GM19043 (cell line): ENCODE measurements around the gene GATD1.

Experiments used
- ATAC-seq: cut with Tn5 transposase; IDR thresholded peaks from one replicate; pipeline ENCODE4 v1.9.1; 2021; ENCODE audit warnings: low read depth; ENCODE audit not compliant: unreplicated experiment

Gene GATD1

DNA sequence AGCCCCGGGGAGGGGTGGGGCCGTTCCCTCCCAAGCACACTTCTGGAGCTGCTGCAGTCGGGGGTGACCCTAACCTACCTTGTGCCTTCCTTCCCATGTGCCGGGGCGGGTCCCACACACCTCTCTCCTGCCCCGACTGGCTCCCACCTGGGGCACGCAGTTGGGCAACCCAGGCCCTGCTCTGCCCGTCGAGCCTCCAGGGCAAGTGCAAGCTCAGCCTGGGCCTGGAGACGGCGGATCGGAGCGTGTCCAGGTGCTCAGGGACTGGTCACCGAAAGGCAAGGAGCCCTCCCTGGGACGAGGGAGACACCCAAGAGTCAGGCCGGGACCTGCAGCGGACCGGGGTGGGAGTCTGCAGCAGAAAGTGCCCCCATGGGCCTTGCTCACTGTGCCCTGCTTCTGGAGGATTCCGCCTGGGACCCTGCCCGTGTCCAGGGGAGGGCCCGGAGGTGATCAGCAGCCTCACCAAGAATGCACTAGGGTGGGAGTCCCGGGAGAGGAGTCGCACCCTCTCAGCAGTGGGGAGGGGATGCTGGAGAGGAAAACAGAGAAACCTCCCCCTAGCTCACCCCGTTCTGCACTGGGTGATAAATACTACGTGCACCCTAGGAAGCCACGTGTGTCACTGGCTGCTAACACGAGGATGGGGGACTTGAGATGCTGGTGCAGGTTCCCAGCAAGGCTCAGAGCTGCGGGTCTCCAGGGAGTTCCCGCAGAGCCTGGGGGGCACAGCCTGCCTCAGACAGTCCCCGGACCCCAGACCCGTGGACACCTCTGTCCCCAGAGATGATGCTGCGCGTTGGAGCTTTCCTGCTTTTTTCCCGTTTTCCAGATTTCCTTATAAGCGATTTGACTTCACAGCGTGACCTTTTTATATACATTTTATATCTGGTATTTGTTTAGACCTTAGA, 5.2 kb upstream of the GATD1 start:
- ATAC-seq, result no peak

DNA sequence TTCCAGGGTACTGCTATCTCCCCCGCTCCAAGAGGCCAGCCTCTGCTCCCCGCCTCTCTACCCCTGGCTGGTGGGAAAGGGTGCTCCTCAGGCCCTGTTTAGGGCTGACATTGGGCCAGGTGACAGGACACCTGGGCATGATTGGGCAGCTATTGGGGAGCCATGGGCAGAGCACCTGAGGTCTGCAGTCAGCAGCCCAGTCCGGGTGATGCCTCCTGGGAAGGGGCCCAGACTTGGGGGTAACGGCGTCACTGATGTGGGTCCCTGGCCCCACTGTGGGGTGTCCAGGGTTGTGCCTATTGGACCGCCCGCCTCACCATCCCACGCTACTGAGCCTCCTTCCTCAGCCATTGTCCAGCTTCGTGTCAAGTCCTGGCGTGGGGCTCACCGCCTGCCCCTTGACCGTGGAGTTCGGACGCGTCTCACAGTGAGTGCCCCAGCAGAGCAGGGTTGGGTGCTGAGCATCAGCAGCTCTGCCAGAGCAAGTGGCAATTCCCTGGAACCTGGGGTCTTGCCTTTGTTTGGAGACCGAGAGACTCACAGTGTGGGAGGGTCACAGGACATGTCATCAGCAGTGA, 2.8 kb upstream of the GATD1 start:
- no peak for ATAC-seq

DNA sequence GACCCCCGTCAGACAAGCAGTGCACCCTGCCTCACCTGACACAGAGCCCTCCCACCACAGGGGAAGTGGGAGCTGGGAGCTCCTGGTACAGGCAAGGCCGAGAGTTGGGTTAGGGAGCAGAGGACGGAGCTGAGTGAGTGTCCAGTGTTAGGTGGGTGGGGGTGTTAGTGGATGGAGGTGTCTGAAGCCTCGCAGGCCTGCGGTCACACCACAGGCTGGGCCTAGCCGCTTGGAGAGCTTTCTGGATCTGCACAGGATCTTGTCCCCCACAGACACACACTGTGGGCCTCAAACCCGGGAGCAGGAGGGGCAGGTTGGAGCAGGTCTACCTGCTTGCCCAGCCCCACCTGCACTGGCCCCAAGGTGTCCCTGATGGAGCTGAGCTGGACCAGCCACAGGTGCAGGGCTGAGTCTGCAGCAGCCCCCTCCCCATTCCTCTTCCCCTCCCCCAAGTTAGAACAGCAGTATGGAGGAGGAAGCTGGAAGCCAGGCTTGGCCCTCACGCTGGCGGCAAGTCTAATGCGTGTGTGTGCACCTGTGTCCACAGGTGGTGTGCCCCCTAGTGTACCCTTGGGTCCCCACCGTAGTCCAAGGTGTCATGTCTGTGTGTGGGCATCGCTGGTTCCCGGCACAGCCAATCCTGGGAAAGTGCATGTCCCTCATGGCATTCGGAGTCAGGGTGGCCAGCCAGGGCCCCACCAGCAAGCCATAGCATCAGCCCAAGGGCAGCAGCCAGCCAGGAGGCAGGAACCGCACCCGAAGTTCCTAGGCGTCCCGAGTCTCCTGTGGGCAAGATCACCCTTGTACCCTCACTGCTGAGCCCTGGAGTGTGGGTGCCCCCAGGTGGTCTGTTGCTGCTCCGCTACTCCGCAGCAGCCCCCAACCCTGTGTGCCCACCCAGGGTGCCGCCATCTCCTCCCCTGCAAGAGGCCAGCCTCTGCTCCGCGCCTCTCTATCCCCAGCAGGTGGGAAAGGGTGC, 2.0 kb upstream of the GATD1 start:
- ATAC-seq, result no peak

DNA sequence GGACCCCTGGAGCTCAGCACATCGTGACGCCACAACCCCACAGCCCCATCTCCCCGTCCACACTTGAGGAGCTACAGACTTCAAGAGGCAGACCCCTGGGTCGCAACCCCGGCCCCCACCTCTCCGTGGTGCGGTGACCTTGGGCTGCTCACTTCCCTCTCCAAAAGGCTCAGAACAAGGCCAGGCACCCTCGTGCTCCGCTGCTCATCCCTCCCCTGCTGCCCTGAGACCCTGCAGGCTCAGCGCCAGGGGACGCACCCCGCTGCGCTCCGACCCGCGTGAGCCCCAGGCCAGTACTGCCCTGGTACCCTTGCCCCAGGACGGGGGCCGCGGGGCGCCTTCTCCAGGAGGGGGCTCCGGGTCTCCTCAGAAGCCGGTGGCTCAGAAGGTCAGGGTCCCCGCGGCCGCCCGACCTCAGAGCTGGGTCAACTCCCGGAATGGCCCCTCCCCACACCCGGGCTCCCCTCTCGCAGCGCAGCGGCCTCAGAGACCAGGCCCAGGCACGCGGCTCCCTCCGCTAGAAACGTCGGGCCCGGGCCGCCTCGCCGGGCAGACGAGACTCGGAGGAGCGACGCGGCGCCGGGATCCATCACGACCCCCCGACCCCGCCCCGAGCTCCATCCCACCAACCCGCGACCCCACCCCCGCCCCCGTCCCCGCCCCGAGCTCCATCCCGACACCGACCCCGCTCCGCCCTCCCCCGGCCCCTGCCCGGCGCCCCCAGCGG, 563 bp downstream of the GATD1 start:
- ATAC-seq, result peak; percentile 21

- no peak for ATAC-seq
Measured at GRCh38 chr11:776263-776560, 1.1 kb downstream of the GATD1 start.

DNA sequence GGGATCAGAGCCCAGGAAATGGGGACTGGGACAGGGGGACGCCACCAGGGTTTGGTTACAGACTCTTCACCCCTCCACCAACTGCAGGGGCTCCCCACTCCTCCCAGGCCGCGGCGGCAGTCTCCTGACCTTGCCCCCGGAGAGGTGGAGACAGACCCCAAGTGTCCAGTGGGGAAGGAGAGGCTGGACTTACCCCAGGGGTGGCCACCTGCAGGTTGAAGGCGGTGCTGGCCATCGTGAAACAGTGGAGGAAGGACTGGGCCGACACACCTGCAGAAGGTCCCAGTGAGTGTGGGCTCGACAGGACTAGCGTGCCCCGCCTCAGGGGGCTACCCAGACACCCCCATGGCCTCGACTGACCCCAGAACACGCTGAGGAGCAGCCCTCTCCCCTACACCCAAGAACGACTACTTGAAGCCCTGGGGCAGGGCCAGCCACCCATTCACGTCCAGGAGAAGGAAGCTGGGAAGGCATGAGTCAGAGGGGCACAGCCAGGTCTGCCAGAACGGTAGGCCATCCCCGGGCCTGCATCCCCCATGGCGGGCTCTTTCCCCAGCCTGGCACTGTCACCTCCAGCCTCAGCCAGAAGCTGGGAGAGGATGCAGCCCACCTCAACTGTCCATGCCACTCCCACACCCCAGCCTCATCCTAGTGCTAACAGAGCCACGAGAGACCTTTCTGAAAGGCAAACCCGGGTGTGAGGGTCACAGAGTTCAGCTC, 2.3 kb downstream of the GATD1 start:
- ATAC-seq, result no peak

DNA sequence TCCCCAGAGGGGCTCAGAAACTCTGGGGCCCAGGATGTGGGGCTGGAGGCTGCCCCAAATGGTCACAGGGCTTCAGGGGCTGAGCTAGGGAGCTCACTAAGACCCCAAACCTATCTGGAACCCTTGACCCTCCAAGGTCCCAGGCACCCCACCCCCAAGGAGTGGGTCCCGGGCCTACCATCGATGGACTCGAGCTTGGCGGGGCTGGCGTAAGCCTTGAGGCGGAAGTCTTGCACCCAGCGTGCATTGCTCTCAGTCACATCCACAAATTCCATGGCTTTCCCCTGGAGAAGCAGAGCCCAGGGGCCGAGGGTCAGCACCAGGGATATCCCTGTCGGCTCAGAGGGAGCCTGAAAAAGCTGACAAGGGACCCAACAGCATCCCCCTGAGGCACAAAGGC, 3.5 kb downstream of the GATD1 start:
- no peak for ATAC-seq

DNA sequence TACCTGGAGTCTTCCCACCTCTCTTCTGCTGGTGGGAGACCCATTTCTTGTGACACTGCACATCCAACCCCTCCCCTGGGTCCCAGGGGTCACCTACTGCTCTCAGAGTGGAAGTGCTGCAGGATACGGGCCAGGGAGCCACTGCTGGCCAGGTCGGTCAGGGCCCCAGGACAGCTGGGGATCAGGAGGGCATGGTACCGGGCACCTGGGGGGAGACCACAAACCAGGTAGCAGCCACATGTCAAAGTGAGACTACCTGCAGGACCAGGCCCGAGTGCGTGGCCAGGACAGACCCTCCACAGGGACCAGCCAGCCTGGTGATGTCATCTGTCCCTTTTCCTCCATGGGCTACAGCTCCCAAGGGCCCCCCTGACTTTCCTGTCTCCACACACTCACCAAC, 3.9 kb downstream of the GATD1 start:
- no peak for ATAC-seq

DNA sequence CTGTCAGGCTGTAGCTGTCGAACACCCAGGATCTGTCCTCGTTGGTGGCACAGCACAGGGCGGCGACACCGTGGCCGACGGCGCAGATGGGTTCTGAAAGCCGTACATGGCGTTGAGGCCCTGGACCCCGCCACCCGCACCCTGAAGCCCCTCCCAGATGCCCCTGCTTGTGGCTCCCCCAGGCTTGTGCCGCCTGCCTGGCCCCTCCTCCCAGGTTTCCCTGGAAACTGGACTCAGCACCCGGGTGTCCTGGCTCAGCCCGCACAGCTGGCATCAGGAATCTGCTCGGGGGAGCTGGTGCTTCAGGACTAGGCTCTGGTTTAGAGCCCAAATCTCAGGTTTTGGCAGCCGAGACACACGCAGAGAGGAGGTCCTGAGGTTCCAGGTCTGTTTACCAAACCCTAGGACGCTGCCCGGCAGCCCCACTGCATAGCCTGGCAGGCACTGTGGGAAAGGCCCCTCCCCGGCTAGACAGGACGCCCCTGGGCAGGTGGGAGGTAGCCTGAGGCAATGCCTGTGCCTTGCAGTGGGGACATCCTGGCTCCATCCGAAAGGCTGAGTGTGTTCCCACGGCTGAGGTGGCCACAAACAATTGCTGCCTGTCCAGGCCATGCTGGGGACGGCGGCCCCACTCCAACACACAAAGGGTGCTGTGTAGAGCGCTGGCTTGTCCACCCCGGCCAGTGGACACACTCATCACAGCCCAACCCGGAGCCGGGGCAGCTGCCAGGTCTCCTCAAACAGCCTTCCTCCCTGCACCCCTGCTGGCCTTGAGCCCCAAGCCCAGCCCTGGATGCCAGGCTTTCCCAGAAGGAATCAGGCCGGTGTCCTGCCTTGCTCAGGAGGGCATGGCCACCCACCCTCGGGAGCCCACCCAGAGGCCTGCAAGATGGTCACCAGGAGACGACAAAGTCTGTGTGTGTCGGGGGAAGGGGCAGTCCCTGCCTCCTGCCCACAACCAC, 4.6 kb downstream of the GATD1 start:
- no peak for ATAC-seq

GRCh38 chr11:771617-772204, 5.6 kb downstream of the GATD1 start:
- no peak for ATAC-seq

GRCh38 chr11:770642-771616, 6.4 kb downstream of the GATD1 start:
- no peak for ATAC-seq

DNA sequence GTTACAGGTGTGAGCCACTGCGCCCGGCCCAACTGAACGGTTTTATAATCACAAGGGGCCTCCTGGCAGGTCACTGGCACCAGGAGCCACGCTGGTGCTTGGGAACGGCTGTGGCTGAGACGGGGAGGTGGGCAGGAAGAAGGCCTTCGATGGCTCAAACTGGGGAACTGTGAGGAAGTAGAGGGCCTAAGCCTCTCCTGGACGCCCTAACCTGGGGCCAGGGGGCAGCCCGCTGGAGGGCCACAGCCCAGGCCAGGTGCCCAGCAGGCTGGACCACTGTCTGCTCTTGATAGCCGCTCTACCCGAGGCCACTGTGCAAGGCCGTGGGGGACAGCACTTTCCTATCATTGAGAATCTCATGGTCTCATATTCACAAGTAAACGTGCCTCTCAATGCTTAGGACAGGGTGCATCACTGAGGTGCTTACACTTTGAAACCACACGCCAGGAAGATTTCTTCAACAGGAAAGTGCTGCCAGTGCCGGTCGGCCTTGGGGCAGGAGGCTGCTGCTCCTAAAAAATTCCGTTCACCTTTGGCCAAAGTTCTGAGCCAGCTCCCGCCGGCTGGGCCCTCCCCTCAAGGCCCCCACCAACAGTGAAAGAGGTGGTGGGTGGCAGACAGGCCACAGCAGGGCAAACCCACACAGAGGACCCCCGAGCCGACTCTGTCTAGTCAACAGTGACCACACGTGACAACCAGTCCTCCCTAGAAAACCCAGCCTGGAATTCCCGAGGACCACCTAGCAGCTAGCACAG, 7.2 kb downstream of the GATD1 start:
- ATAC-seq, result no peak

DNA sequence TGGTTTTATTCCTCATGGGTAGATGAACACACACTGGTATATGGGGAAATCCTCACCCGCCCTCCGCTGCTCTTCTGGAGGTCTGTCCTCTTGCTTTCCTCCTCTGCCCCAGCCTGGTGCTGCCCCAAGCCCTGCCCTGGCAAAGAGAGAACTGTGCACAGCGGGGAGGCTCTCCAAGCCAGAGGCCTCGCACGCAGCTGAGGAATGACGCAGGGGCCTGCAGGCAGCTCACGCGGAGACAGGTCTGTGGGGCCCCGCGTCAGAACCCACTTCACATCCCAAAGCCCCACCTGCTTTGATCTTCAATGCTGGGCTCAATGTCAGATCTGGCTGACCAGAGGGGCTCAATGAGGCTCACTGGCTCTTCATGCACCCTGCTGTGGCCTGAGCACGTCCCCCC, 10.0 kb downstream of the GATD1 start:
- ATAC-seq, result no peak

- ATAC-seq, result no peak
Measured at GRCh38 chr11:766936-767210, 10.4 kb downstream of the GATD1 start.

- no peak for ATAC-seq
Measured at GRCh38 chr11:766106-766935, 11.0 kb downstream of the GATD1 start.

GRCh38 chr11:765802-766091, 11.5 kb downstream of the GATD1 start:
- no peak for ATAC-seq
